Thyroid gland (tissue), 4 donors: ENCODE results near the gene HTR3A.
"Not testable (repeated sequence)": the region's sequence is repeated elsewhere in the genome, so short reads cannot be mapped to it uniquely, and the experiment has no call there.

Experiments used
- CTCF ChIP-seq, 6 experiments: fragments of 200-600 bp in 3 of 6; fragments of 450-650 bp in 3 of 6; sonication (generic) in 3 of 6; IDR thresholded peaks; one replicate each; pipeline ENCODE4 v1.5.1; 2016 to 2019; ENCODE audit warnings: antibody characterized with exemption in 6 of 6, mild to moderate bottlenecking in 2 of 6, inconsistent platforms in 1 of 6, moderate library complexity in 1 of 6
- POLR2A ChIP-seq, 2 donors: fragments of 450-650 bp; IDR thresholded peaks; one replicate each; pipeline ENCODE4 v1.6.1; 2017; ENCODE audit warnings: antibody characterized with exemption in 2 of 2, mild to moderate bottlenecking in 2 of 2, moderate library complexity in 1 of 2

GRCh38 chr11:113946162-113946561, 28.7 kb upstream of the HTR3A start:
- TF ChIP-seq CTCF, POLR2A (IDR thresholded peaks at IDR 0.05): not testable (repeated sequence)
